Panc1 (cell line): ENCODE results near the gene STUB1. TPM values are rescaled to one million over a fixed set of nuclear protein-coding genes. Genes with fewer than 3 reads are reported as not detected.

Experiments used
- ATAC-seq: fragments of 200-7000 bp; cut with Tn5 transposase; 2 replicates; pipeline ENCODE4 v1.9.1; 2020; ENCODE audit warnings: mild to moderate bottlenecking, moderate library complexity
- BruUV-seq: library from RNA; stranded (reverse); fragments of 400-500 nt; replicated peaks from 2 replicates; lab custom pipeline; 2021; lab: Mats Ljungman, UMichigan
- CTCF ChIA-PET: fragments of 300-600 bp; sonication (Branson Sonifier 250); formaldehyde crosslinking; loops from one replicate; lab custom pipeline; 2022; ENCODE audit warnings: antibody characterized with exemption; lab: Charles Lee
- POLR2A ChIA-PET: fragments of 300-600 bp; sonication (Branson Sonifier 250); formaldehyde crosslinking; loops from one replicate; lab custom pipeline; 2022; ENCODE audit warnings: antibody characterized with exemption; lab: Charles Lee
- DNase-seq: peaks from one replicate; pipeline ENCODE4 v3.0.0-alpha.2; 2010; ENCODE audit warnings: low read depth, low spot score
- H3K27ac ChIP-seq: 2 replicates; pipeline ENCODE4 v1.5.1; 2011; ENCODE audit warnings: mild to moderate bottlenecking, low read length, inconsistent platforms
- H3K27me3 ChIP-seq: fragments of 200-500 bp; sonication (Bioruptor generic); 2 replicates; pipeline ENCODE4 v1.6.0; 2014; ENCODE audit warnings: low read length, inconsistent platforms; ENCODE audit not compliant: control insufficient read depth, insufficient read depth
- H3K36me3 ChIP-seq: fragments of 200-500 bp; sonication (Bioruptor generic); 2 replicates; pipeline ENCODE4 v1.5.1; 2014; ENCODE audit warnings: inconsistent platforms, mild to moderate bottlenecking, low read length, moderate library complexity; ENCODE audit not compliant: control insufficient read depth, insufficient read depth
- H3K4me1 ChIP-seq: 2 replicates; pipeline ENCODE4 v1.5.1; 2011; ENCODE audit warnings: inconsistent platforms, mild to moderate bottlenecking, low read length, moderate library complexity; ENCODE audit not compliant: control insufficient read depth, insufficient read depth
- H3K4me3 ChIP-seq, 2 experiments: 2 replicates each; pipeline ENCODE4 v1.5.1; 2011 to 2012; ENCODE audit warnings: low read depth in 2 of 2, low read length in 2 of 2, mild to moderate bottlenecking in 2 of 2, inconsistent platforms in 1 of 2, moderate library complexity in 1 of 2
- H3K9me3 ChIP-seq: fragments of 200-500 bp; sonication (Bioruptor generic); 2 replicates; pipeline ENCODE4 v1.5.1; 2014; ENCODE audit warnings: low read depth, mild to moderate bottlenecking, inconsistent platforms, low read length, moderate library complexity; ENCODE audit not compliant: control insufficient read depth, insufficient read depth
- POLR2AphosphoS5 ChIP-seq: IDR thresholded peaks from 2 replicates; pipeline ENCODE4 v1.6.1; 2012; ENCODE audit warnings: mild to moderate bottlenecking, low read depth, low read length, moderate library complexity
- SIN3A ChIP-seq: IDR thresholded peaks from 2 replicates; pipeline ENCODE4 v1.6.1; 2012; ENCODE audit warnings: low read depth, mild to moderate bottlenecking, low read length, moderate library complexity, borderline replicate concordance; ENCODE audit not compliant: insufficient read depth
- TCF7L2 ChIP-seq: IDR thresholded peaks from 2 replicates; pipeline ENCODE4 v1.6.1; 2011; ENCODE audit warnings: mild to moderate bottlenecking, low read depth, low read length, inconsistent platforms
- in situ Hi-C: cut with HindIII; loops from 2 replicates; pipeline ENCODE4 v1.10.0; 2016; ENCODE audit warnings: low sequenced_read_pairs, low pct_unique_long_range_greater_than_20kb
- intact Hi-C: fragments of 100-400 bp; cut with micrococcal nuclease; formaldehyde crosslinking; loops from one replicate; pipeline ENCODE4 v1.10.0; 2022; ENCODE audit not compliant: unreplicated experiment
- total RNA-seq: library from RNA; stranded (reverse); gene quantifications from one replicate; pipeline ENCODE4 v1.2.1, GENCODE V29; 2021; ENCODE audit not compliant: unreplicated experiment
- TF ChIP-seq, protein P1 (sequence below), 2 experiments: IDR thresholded peaks; 2 replicates each; pipeline ENCODE4 v1.6.1; 2011 to 2012; ENCODE audit warnings: low read depth in 2 of 2, control low read depth in 1 of 2, low read length in 1 of 2, mild to moderate bottlenecking in 1 of 2, moderate library complexity in 1 of 2; ENCODE audit not compliant: insufficient read depth in 1 of 2
- TF ChIP-seq, protein P2 (sequence below): fragments of 450-650 bp; IDR thresholded peaks from 2 replicates; pipeline ENCODE4 v1.5.1; 2017; ENCODE audit warnings: mild to moderate bottlenecking

Gene STUB1
- total RNA-seq, 1 experiment from 2014 or later = 217 TPM

DNA sequence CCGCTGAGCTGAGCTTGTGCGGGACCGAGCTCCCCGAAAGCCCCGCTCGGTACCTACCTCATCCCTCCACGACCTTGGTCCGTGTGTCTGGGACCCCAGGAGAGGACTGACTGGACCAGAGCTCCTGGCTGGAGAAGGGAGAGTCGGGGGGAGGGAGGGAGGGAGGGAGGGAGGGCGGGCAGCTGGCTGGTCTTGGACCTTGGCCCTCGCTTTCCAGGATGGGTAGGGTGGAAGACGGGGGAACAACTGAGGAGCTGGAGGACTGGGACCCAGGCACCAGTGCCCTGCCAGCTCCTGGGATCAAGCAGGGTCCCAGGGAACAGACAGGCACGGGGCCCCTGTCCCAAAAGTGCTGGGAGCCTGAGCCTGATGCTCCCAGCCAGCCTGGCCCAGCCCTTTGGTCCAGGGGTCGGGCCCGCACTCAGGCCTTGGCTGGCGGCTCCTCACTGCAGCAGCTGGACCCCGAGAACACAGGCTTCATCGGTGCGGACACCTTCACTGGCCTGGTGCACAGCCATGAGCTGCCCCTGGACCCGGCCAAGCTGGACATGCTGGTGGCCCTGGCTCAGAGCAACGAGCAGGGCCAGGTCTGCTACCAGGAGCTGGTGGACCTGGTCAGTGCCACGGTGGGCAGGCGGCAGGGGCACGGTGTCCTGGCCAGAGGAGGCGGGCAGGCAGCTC lies 4.2 kb upstream of the STUB1 start:
- no peak for TF ChIP-seq POLR2AphosphoS5
- TF ChIP-seq, protein P1, sequence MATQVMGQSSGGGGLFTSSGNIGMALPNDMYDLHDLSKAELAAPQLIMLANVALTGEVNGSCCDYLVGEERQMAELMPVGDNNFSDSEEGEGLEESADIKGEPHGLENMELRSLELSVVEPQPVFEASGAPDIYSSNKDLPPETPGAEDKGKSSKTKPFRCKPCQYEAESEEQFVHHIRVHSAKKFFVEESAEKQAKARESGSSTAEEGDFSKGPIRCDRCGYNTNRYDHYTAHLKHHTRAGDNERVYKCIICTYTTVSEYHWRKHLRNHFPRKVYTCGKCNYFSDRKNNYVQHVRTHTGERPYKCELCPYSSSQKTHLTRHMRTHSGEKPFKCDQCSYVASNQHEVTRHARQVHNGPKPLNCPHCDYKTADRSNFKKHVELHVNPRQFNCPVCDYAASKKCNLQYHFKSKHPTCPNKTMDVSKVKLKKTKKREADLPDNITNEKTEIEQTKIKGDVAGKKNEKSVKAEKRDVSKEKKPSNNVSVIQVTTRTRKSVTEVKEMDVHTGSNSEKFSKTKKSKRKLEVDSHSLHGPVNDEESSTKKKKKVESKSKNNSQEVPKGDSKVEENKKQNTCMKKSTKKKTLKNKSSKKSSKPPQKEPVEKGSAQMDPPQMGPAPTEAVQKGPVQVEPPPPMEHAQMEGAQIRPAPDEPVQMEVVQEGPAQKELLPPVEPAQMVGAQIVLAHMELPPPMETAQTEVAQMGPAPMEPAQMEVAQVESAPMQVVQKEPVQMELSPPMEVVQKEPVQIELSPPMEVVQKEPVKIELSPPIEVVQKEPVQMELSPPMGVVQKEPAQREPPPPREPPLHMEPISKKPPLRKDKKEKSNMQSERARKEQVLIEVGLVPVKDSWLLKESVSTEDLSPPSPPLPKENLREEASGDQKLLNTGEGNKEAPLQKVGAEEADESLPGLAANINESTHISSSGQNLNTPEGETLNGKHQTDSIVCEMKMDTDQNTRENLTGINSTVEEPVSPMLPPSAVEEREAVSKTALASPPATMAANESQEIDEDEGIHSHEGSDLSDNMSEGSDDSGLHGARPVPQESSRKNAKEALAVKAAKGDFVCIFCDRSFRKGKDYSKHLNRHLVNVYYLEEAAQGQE (IDR thresholded peaks at IDR 0.05; ENCODE audit: insufficient read depth in 1 of 2, low read depth in 2 of 2, low read length in 1 of 2) = no peak
- TF ChIP-seq, protein P2, sequence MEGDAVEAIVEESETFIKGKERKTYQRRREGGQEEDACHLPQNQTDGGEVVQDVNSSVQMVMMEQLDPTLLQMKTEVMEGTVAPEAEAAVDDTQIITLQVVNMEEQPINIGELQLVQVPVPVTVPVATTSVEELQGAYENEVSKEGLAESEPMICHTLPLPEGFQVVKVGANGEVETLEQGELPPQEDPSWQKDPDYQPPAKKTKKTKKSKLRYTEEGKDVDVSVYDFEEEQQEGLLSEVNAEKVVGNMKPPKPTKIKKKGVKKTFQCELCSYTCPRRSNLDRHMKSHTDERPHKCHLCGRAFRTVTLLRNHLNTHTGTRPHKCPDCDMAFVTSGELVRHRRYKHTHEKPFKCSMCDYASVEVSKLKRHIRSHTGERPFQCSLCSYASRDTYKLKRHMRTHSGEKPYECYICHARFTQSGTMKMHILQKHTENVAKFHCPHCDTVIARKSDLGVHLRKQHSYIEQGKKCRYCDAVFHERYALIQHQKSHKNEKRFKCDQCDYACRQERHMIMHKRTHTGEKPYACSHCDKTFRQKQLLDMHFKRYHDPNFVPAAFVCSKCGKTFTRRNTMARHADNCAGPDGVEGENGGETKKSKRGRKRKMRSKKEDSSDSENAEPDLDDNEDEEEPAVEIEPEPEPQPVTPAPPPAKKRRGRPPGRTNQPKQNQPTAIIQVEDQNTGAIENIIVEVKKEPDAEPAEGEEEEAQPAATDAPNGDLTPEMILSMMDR = no peak
- no peak for TF ChIP-seq SIN3A
- TF ChIP-seq TCF7L2 = no peak
- ATAC-seq (no peak), DNase-seq (no peak)
- intact Hi-C loops = no loop called here
- peaks cover 22% of the 10 kb centered on the region for H3K4me1 ChIP-seq
- ChIA-PET CTCF (no interaction called here), POLR2A (interaction anchor here (1.0 kb wide), 1 partner anchor 87 kb away, joined by 3 read pairs; no protein-coding TSS in a partner anchor)
- H3K9me3 ChIP-seq = no peaks in the 10 kb centered on the region
- H3K36me3 ChIP-seq = peaks cover 3% of the 10 kb centered on the region; the same call in 1 of the 2 replicates
- in situ Hi-C loops = no loop called here
- H3K27ac ChIP-seq = no peak overlapping the region
- H3K4me3 ChIP-seq = peak overlapping the region; percentile 32 to 39; a peak in 3 of 4 replicates
- no peaks in the 10 kb centered on the region for H3K27me3 ChIP-seq
- no TSS peak for BruUV-seq

DNA sequence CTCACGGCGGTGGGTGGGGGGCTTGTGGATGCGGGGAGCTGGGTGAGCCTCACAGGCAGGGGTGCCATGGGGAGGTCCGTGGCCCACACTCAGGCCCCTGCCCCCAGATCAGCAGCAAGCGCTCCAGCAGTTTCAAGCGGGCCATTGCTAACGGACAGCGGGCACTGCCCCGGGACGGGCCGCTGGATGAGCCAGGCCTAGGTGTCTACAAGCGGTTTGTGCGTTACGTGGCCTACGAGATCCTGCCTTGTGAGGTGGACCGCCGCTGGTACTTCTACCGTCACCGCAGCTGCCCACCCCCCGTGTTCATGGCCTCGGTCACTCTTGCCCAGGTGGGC lies 3.7 kb upstream of the STUB1 start:
- DNase-seq (no peak), ATAC-seq (no peak)
- no peaks in the 10 kb centered on the region for H3K9me3 ChIP-seq
- H3K36me3 ChIP-seq = no peaks in the 10 kb centered on the region
- H3K27me3 ChIP-seq = no peaks in the 10 kb centered on the region
- peaks cover 22% of the 10 kb centered on the region for H3K4me1 ChIP-seq
- TF ChIP-seq, protein P1 (IDR thresholded peaks at IDR 0.05; ENCODE audit: insufficient read depth in 1 of 2, low read depth in 2 of 2, low read length in 1 of 2) = no peak
- TF ChIP-seq SIN3A (no peak), POLR2AphosphoS5 (no peak), TCF7L2 (no peak)
- TF ChIP-seq, protein P2 = no peak
- in situ Hi-C loops (no loop called here), intact Hi-C loops (no loop called here)
- POLR2A ChIA-PET = interaction anchor here (1.0 kb wide), 1 partner anchor 88 kb away, joined by 3 read pairs; no protein-coding TSS in a partner anchor
- H3K27ac ChIP-seq = no peak overlapping the region
- no TSS peak for BruUV-seq
- no peak overlapping the region for H3K4me3 ChIP-seq
- CTCF ChIA-PET = no interaction called here
